SK-MEL-5 (cell line): ENCODE data around the gene TTC21B. TPM values are rescaled to one million over a fixed set of nuclear protein-coding genes. Genes with fewer than 3 reads are reported as not detected.

ENCODE experiments used
- DNase-seq: peaks from one replicate; pipeline ENCODE4 v3.0.0-alpha.2; 2016; ENCODE audit warnings: low read depth, low spot score
- in situ Hi-C: cut with HindIII; loops from 2 replicates; pipeline ENCODE4 v1.10.0; 2016; ENCODE audit warnings: low sequenced_read_pairs, high pct_unique_total_duplicates, low pct_unique_long_range_greater_than_20kb
- total RNA-seq: library from RNA; depleted of rRNA; stranded (reverse); fragments of >200 nt; shearing (Covaris generic); gene quantifications from 2 replicates; pipeline ENCODE4 v1.2.3, GENCODE V29; 2014

The TTC21B gene
- total RNA-seq, 1 experiment from 2014 or later = 49.8 TPM

GRCh38 chr2:165897074-165897473 lies 56.5 kb downstream of the TTC21B start:
- in situ Hi-C loops = no loop called here
- DNase-seq = no peak

- no peak for DNase-seq
- in situ Hi-C loops = no loop called here
Observed at GRCh38 chr2:165895974-165896373, 57.6 kb downstream of the TTC21B start.

GRCh38 chr2:165893556-165893955 lies 60.0 kb downstream of the TTC21B start:
- in situ Hi-C loops = no loop called here

GRCh38 chr2:165892526-165892925 lies 61.0 kb downstream of the TTC21B start:
- no peak for DNase-seq

More at GRCh38 chr2:165893556-165893955, 60.0 kb downstream of the TTC21B start:
- peak; percentile 75 for DNase-seq

GRCh38 chr2:165891943-165892342 lies 61.6 kb downstream of the TTC21B start:
- DNase-seq = no peak
- in situ Hi-C loops = no loop called here

More at GRCh38 chr2:165892526-165892925, 61.0 kb downstream of the TTC21B start:
- in situ Hi-C loops = no loop called here

- DNase-seq = no peak
- in situ Hi-C loops = no loop called here
Observed at GRCh38 chr2:165891345-165891744, 62.2 kb downstream of the TTC21B start.

GRCh38 chr2:165889798-165890197 lies 63.8 kb downstream of the TTC21B start:
- peak; percentile 13 for DNase-seq
- in situ Hi-C loops = no loop called here

- DNase-seq = peak; percentile 83
- in situ Hi-C loops = no loop called here
Observed at GRCh38 chr2:165889158-165889557, 64.4 kb downstream of the TTC21B start.

- in situ Hi-C loops = no loop called here
- DNase-seq = no peak
Observed at GRCh38 chr2:165888171-165888570, 65.4 kb downstream of the TTC21B start.

GRCh38 chr2:165886487-165887146 lies 67.0 kb downstream of the TTC21B start:
- in situ Hi-C loops = no loop called here
- DNase-seq = no peak

GRCh38 chr2:165877565-165878550 lies 75.7 kb downstream of the TTC21B start:
- in situ Hi-C loops = no loop called here
- DNase-seq = no peak

- in situ Hi-C loops = no loop called here
- no peak for DNase-seq
Observed at GRCh38 chr2:165876712-165877111, 76.9 kb downstream of the TTC21B start.

GRCh38 chr2:165876269-165876668 lies 77.3 kb downstream of the TTC21B start:
- in situ Hi-C loops = no loop called here
- no peak for DNase-seq

- in situ Hi-C loops = no loop called here
- peak; percentile 79 for DNase-seq
Observed at GRCh38 chr2:165874445-165875039, 79.0 kb downstream of the TTC21B start.

GRCh38 chr2:165872101-165872791 lies 81.3 kb downstream of the TTC21B start:
- in situ Hi-C loops = no loop called here
- no peak for DNase-seq

GRCh38 chr2:165871025-165871424 lies 82.6 kb downstream of the TTC21B start:
- in situ Hi-C loops = no loop called here
- no peak for DNase-seq

GRCh38 chr2:165870346-165870745 lies 83.2 kb downstream of the TTC21B start:
- in situ Hi-C loops = no loop called here
- DNase-seq = no peak

- in situ Hi-C loops = no loop called here
- no peak for DNase-seq
Observed at GRCh38 chr2:165868211-165868610, 85.4 kb downstream of the TTC21B start.
